ENCODE measurements around the gene PPP2R5A. TPM values are rescaled to one million over a fixed set of nuclear protein-coding genes. Genes with fewer than 3 reads are reported as not detected.

The PPP2R5A gene
- total and polyA plus RNA-seq, 2 of the 8 experiments (the other 6 are each of a cell fraction or from before 2014, with no cell fraction given): 14.6 to 36.3 TPM

- no peak overlapping the region for H3K4ac ChIP-seq (replicated peaks; ENCODE audit: insufficient read length, low read depth, low read length)
- no peak overlapping the region for H2BK5ac ChIP-seq (ENCODE audit: low read depth, low read length)
- H3K4me3 ChIP-seq (ENCODE audit: extremely low read depth in 1 of 4, insufficient read depth in 2 of 4, low read depth in 3 of 4, low read length in 4 of 4): no peak overlapping the region
- peaks cover 0 to 5% (median 2%) of the 10 kb centered on the region in 4 experiments; a peak in 3 of 7 replicates for H3K4me1 ChIP-seq (replicated peaks in 1 of 4; ENCODE audit: control insufficient read depth in 3 of 4, insufficient read depth in 4 of 4, low read length in 3 of 4)
- no peak overlapping the region for H2AFZ ChIP-seq (ENCODE audit: low read length)
- H4K91ac ChIP-seq (replicated peaks; ENCODE audit: insufficient read length, low read length): no peak overlapping the region
- H2BK20ac ChIP-seq (ENCODE audit: low read length): no peak overlapping the region
- H3K56ac ChIP-seq (replicated peaks; ENCODE audit: insufficient read length, low read depth, low read length): no peak overlapping the region
- no peaks in the 10 kb centered on the region for H3K27me3 ChIP-seq (replicated peaks in 1 of 4; ENCODE audit: control insufficient read depth in 3 of 4, extremely low read depth in 1 of 4, insufficient read depth in 3 of 4, low read length in 3 of 4)
- H3K27ac ChIP-seq (ENCODE audit: low read depth, low read length): no peak overlapping the region
- ChIA-PET CTCF (ENCODE audit: partially characterized antibody) (interaction anchor here (0.7 to 5.8 kb wide), 6 partner anchors 10 to 566 kb away, joined by 3 to 22 read pairs (median 3); no protein-coding TSS in a partner anchor), POLR2A (ENCODE audit: partially characterized antibody) (no interaction called here)
- no peak overlapping the region for H4K8ac ChIP-seq (ENCODE audit: extremely low read depth, insufficient read depth, low read length)
- no peak for DNase-seq (ENCODE audit: low read depth in 1 of 2, low spot score in 2 of 2)
- WGBS, 2 experiments (ENCODE audit: extremely low coverage in 1 of 2, insufficient coverage in 1 of 2, insufficient read length in 1 of 2, insufficient replicate concordance in 2 of 2, low coverage in 1 of 2, low lambda C conversion rate in 2 of 2, missing lambda C conversion rate in 1 of 2): 87% methylated on average over 5 of the region's 5 CpGs; no CpG with 5 or more reads in 1 of the 2 experiments
- no peak for FAIRE-seq
- H4K20me1 ChIP-seq (replicated peaks in 1 of 2; ENCODE audit: control insufficient read depth in 1 of 2, insufficient read depth in 2 of 2, low read length in 2 of 2): no peaks in the 10 kb centered on the region
- H2AK5ac ChIP-seq (ENCODE audit: low read depth, low read length): no peak overlapping the region
- no peak overlapping the region for H3K23ac ChIP-seq (ENCODE audit: insufficient read length)
- H3K18ac ChIP-seq (ENCODE audit: extremely low read depth, low read length): no peak overlapping the region
- no peak overlapping the region for H2BK12ac ChIP-seq (ENCODE audit: low read depth, low read length)
- H2BK120ac ChIP-seq (replicated peaks; ENCODE audit: low read depth, low read length): no peak overlapping the region
- no peaks in the 10 kb centered on the region for H3K9me3 ChIP-seq (ENCODE audit: insufficient read depth in 2 of 2, low read depth in 1 of 2, low read length in 1 of 2)
- no peak overlapping the region for H3K4me2 ChIP-seq (ENCODE audit: insufficient read depth in 1 of 2, low read depth in 2 of 2, low read length in 2 of 2)
- no peak overlapping the region for H3K14ac ChIP-seq (ENCODE audit: insufficient read length)
- no peak overlapping the region for H4K5ac ChIP-seq (ENCODE audit: insufficient read length, low read depth, low read length)
- H3K79me2 ChIP-seq (ENCODE audit: control insufficient read depth in 1 of 2, insufficient read depth in 2 of 2, low read length in 2 of 2): no peaks in the 10 kb centered on the region
- no peak overlapping the region for H3K9ac ChIP-seq (replicated peaks in 1 of 4; ENCODE audit: extremely low read depth in 1 of 4, low read depth in 3 of 4, low read length in 3 of 4)
- no peaks in the 10 kb centered on the region for H3K79me1 ChIP-seq (ENCODE audit: low read depth, low read length)
- TF ChIP-seq FOSL1 (IDR thresholded peaks at IDR 0.05; ENCODE audit: insufficient read depth, low read depth, low read length) (no peak), GABPA (IDR thresholded peaks at IDR 0.05; ENCODE audit: borderline replicate concordance, insufficient read depth, low read length) (no peak), ZNF274 (IDR thresholded peaks at IDR 0.05; ENCODE audit: borderline replicate concordance, extremely low read depth, low read length) (no peak), BRCA1 (IDR thresholded peaks at IDR 0.05; ENCODE audit: low read depth, low read length) (no peak), GTF2F1 (IDR thresholded peaks at IDR 0.05; ENCODE audit: borderline replicate concordance, low read depth, low read length) (no peak), SIRT6 (IDR thresholded peaks at IDR 0.05; ENCODE audit: low read length) (no peak), KDM5A (IDR thresholded peaks at IDR 0.05; ENCODE audit: low read length) (no peak), CHD1 (IDR thresholded peaks at IDR 0.05; ENCODE audit: low read depth, low read length) (no peak), TCF12 (IDR thresholded peaks at IDR 0.05; ENCODE audit: low read depth, low read length) (no peak), CEBPB (IDR thresholded peaks at IDR 0.05; ENCODE audit: low read depth, low read length) (no peak)
- H2BK15ac ChIP-seq (ENCODE audit: low read length): no peak overlapping the region
- no peaks in the 10 kb centered on the region for H3K36me3 ChIP-seq (ENCODE audit: control insufficient read depth in 2 of 4, insufficient read depth in 4 of 4, low read length in 3 of 4)
- no peaks in the 10 kb centered on the region; the same call in 1 of the 2 replicates for H3K23me2 ChIP-seq (ENCODE audit: low read depth, low read length)
Observed at GRCh38 chr1:212259693-212260480, 25.3 kb upstream of the PPP2R5A start.
